Sigmoid colon (tissue), 4 donors: ENCODE data around the gene SLC39A11.

Experiments used
- EP300 ChIP-seq, 4 donors: sonication (generic); formaldehyde crosslinking; IDR thresholded peaks; one replicate each; pipeline ENCODE4 v1.6.1; 2017; ENCODE audit warnings: antibody characterized with exemption in 4 of 4
- POLR2A ChIP-seq, 2 donors: fragments of 450-650 bp; IDR thresholded peaks; one replicate each; pipeline ENCODE4 v1.6.1; 2016; ENCODE audit warnings: antibody characterized with exemption in 2 of 2, mild to moderate bottlenecking in 2 of 2, moderate library complexity in 2 of 2
- POLR2AphosphoS5 ChIP-seq, 4 donors: sonication (generic); formaldehyde crosslinking; IDR thresholded peaks; one replicate each; pipeline ENCODE4 v1.6.1; 2017; ENCODE audit warnings: antibody characterized with exemption in 4 of 4
- TF ChIP-seq, protein P1 (sequence below), 4 experiments: fragments of 450-650 bp in 3 of 4; fragments of 200-600 bp in 1 of 4; IDR thresholded peaks; one replicate each; pipeline ENCODE4 v1.5.1; 2016 to 2019; ENCODE audit warnings: antibody characterized with exemption in 4 of 4, mild to moderate bottlenecking in 3 of 4, moderate library complexity in 2 of 4

GRCh38 chr17:72707881-72708280 is 384.6 kb downstream of the SLC39A11 start:
- TF ChIP-seq POLR2A (IDR thresholded peaks at IDR 0.05) (no peak), POLR2AphosphoS5 (IDR thresholded peaks at IDR 0.05) (no peak), EP300 (IDR thresholded peaks at IDR 0.05) (no peak)
- TF ChIP-seq, protein P1, sequence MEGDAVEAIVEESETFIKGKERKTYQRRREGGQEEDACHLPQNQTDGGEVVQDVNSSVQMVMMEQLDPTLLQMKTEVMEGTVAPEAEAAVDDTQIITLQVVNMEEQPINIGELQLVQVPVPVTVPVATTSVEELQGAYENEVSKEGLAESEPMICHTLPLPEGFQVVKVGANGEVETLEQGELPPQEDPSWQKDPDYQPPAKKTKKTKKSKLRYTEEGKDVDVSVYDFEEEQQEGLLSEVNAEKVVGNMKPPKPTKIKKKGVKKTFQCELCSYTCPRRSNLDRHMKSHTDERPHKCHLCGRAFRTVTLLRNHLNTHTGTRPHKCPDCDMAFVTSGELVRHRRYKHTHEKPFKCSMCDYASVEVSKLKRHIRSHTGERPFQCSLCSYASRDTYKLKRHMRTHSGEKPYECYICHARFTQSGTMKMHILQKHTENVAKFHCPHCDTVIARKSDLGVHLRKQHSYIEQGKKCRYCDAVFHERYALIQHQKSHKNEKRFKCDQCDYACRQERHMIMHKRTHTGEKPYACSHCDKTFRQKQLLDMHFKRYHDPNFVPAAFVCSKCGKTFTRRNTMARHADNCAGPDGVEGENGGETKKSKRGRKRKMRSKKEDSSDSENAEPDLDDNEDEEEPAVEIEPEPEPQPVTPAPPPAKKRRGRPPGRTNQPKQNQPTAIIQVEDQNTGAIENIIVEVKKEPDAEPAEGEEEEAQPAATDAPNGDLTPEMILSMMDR (IDR thresholded peaks at IDR 0.05) = no peak
